Non-pigmented ciliary epithelial cell (primary cell): ENCODE measurements around the gene USP25.

Experiments used
- DNase-seq: peaks from one replicate; pipeline ENCODE4 v3.0.0-alpha.2; 2010; ENCODE audit warnings: low read depth

The USP25 gene

GRCh38 chr21:15763359-15763758, 33.6 kb downstream of the USP25 start:
- DNase-seq, result no peak

DNA sequence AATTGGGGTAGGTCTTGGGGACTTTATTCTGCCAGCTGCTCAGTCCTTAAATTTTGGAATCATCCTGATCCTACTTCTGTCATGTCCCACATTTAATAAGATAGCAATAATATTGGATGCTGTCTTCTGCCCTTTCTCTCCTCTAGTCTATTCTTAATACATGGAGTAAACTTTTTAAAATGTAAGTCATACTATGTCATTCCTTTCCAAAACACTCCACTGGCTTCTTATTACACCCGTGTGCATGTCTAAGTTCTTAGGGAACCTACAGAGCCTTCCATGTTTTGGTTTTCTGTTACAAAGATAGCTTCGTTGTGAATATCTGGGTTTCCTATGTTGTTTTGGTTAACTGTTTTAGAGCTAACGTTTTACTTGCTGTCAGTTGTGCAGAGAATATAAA, 35.1 kb downstream of the USP25 start:
- no peak for DNase-seq

DNA sequence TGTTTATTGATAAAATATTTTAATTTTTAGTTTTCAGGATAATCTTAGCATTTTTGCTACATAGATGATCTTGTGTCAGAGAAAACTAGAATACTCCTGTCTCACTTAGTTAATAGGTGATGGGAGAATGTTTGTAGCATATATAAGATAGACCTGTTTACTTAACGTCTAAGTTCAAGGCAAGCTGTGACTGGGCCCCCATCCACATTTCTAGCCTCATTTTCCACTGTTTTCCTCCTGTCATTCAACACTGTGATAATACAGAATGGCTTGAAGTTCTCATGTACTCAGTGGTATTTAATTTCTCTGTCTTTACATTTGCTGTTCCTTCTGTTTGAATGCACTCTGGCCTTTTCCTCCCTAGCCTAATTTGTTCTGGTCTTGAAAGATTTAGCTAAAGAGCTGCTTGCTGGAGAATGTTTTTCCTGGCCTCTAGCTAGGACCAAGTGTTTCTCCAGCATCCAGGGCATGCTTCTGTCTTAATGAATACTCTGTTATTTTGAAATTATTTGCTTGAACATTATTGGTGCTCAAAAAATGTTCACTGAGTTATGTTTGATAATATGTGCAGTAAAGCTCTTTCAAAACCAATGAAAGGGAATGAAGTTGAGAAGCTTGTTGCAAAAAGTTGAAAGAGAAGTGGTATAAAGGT, 37.3 kb downstream of the USP25 start:
- DNase-seq, result no peak

DNA sequence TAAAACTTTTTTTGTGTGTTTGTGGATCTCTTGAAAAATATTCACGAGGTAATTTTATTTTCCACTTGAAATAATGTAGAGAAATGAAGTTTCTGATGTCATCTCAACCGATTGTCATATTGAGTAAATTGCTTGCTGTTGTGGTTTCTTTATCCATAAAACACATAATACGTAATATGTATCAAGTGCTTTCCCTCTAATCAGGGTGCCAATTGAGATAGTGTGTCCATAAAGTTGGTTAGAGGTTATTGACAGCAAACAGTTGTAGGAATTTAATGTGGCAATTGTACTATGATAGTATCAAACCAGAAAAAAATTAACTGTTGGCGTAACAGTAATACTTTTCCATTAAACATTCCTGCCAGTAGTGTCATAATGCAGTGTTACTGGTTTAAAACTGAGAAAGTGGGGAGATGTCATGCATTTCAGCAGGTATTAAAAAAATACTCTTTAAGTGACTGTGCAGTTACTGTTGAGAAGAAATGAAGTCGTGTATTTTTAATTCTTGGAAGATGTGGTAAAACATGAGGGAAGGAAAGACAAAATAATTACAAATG, 38.3 kb downstream of the USP25 start:
- DNase-seq, result no peak

GRCh38 chr21:15768853-15769252, 39.1 kb downstream of the USP25 start:
- no peak for DNase-seq

- DNase-seq, result no peak
Measured at GRCh38 chr21:15771311-15771710, 41.5 kb downstream of the USP25 start.

DNA sequence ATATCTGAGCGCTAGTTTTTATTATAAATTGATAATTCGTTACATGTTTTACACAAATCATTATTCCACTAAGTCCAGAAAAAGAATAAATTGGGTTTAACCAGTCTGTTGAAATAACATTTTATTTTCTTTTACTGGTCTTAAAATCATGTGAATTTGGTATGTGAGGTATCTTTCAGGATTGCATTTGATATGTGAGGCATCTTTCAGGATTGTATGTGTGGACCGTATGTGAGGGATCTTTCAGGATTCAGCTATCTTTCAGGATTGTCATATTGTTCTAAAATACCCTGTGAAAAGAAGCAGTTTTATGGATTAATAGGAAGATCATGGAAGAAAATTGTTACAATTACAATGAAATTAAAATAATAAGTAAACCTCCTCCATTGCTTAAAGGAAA, 42.9 kb downstream of the USP25 start:
- DNase-seq, result no peak

- no peak for DNase-seq
Measured at GRCh38 chr21:15774590-15774989, 44.8 kb downstream of the USP25 start.

DNA sequence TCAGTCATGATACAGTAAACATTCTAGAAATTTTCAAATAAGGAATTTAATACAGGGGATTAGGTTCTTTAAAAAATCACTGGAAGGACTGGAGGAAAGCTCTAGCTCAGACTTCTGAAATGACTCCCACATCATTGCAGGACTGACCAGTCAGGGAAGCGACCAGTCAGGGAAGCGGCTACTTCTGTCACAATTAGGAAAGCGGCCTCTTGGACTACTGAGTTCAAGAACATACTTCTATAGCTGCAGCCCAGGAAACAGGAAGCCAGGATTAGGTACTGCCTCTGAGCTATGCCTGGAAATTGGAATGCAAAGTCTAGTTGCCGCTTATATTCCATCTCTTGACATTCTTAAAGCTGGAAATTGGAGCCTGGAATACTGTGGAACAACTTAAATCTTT, 45.5 kb downstream of the USP25 start:
- no peak for DNase-seq

DNA sequence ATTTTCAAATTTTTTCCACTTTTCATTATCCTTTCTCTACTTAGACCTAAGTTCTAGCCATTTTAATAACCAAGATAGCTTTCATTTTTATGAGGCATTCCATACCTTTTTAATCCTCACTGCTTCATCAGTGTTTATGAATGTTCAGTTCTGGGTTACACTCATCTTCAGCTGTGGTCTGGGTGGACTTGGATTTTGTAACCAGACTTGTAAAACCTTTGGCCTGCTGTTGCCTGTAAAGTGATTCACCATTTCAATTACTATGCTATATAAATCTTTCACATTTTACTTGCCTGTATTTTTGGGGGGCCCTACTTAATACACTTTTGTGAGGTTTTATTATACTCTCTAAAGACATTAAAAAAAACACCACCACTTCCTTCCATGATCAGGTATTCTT, 46.2 kb downstream of the USP25 start:
- DNase-seq, result peak; percentile 80

DNA sequence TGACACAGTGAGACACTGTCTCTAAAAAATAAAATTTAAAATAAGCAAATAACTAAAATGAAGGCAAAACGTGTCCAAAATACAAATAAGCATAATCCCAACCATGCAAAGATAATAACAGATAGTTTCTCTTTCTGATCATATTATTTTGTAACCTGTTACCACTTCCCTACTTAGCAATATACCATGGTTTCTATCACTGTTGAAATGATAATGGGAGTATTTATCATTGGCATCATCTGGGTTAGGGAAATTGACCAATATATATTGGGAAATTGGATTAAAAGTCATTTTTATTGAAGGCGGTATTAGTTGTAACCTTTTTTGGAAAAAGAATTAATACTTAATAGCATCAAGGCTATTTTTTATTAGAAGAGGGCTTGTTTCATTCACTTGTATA, 47.0 kb downstream of the USP25 start:
- no peak for DNase-seq

DNA sequence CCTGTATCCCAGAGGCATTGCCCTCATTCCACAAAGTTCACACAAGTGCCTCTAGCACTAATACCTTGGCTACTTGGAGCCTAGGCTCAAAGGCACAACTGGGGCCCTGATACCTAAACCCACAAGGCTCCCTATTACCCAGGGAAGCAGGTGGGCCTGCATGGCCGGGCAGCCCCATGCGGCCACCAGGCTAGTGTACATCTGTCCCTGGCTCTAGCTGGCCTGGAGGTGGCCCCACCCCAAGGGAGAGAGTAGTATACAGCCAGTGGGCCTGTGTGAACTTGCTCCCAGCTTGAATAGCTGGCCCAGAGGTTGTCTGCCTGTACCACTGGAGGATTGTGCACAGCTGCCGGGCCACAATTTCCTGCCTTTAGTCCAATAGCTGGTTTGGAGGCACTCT, 52.2 kb downstream of the USP25 start:
- no peak for DNase-seq

DNA sequence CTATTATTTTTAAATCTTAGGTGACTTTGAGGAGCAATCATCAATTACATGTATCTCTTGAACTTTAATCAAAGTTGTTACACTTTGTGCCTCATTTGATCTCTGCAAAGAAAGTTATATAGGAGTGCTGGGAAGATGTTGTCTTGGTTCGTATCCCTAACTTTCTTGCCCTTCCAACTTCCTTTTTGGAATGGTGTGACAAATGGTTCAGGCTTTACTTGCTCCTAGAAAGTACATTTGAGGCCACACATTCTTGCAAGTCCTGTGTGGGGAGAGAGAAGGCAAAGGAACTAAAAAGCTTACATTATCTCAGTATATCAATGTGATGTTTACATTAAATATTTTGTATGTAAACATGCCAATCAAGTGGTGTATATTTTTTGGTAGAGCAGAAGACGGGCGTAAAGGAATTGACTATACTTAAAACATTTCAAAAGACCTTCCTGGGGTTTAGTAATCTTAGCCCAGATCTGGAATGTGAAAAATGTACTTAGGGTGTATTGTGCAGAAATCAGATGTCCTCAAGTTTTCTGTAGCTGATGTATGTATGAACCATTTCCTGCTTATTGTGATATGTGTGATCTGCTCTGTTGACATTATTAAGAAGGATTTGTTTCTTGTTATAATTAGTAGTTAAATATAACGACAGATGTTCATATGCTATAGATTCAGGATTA, 59.2 kb downstream of the USP25 start:
- peak; percentile 67 for DNase-seq

DNA sequence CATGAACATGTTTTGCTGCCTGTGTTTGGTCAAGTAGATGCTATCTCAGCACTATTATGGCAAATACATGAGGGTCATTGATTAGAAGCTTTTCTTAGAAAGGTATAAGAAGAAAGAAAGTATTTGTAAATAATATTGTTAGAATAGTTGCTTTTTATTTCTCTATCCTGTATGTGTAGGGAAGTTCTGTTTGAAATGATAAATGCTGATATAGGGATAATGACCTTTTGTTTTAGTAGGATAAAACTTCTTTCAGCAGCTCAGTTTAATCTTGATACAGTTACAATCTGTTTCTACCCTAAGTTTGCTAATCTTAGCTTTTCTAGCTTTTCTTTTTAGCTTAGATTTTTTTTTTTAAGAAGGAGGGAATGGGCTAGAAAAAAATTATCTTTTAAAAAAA, 63.3 kb downstream of the USP25 start:
- no peak for DNase-seq

DNA sequence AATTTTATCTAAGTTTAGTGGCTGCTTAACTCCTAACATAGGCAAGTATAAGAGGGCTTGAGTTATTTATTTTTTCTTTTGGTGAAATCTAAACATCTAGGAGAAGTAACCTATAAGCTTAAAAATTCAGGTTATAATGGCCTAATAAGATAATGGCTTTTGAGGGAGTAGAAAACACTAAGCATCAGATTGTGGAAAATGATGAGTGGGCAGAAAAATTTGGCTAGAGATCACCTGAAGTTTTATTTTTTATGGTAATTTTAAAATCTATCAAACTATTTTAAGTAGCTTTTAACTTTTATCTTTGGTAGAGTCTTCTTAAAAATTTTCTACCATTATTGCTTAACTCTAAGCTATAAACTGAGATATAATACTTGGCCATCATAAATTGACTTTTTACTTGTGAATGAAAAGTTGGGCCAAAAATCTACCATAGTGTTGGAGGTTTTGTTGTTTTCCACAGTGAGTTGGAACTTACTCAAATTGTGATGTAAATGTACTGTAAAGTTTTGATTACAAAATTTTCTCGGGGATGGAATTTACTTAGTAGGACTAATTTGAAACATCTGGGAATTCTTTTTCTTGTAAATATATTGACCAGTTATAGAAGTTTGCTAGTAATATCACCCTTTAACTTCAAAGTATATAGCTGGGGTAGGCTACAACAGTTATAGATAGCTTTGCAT, 63.9 kb downstream of the USP25 start:
- no peak for DNase-seq

DNA sequence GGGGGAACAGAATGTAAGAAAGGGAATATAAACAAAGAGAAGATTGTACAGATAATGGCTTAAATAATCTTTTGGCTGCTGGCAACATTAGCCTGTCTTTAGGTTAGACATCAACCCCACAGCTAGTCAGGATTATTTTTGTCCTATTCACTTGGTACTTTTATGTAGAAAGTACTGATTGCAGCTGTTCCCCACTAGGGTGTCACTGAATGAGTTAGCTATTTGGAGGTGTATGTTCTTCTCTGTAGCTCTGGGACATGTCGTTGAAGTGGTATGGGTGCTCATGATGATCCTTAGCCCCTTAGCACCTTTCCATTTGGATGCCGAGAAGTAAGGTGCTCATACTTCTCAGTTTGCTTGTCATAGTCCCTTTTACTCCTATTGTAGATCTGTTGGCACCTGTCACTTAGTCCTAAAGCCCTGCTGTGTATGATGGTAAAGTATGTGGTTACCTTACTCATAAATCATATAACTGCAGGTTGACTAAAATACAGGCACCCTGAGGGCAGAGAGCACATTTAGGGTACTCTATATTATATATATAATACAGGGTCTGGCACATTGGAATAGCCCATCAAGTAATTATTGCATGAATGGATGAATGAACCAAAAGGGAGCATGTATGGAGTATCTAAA, 64.6 kb downstream of the USP25 start:
- DNase-seq, result no peak

- DNase-seq, result no peak
Measured at GRCh38 chr21:15795533-15795932, 65.8 kb downstream of the USP25 start.

GRCh38 chr21:15797577-15798363, 68.0 kb downstream of the USP25 start:
- no peak for DNase-seq

DNA sequence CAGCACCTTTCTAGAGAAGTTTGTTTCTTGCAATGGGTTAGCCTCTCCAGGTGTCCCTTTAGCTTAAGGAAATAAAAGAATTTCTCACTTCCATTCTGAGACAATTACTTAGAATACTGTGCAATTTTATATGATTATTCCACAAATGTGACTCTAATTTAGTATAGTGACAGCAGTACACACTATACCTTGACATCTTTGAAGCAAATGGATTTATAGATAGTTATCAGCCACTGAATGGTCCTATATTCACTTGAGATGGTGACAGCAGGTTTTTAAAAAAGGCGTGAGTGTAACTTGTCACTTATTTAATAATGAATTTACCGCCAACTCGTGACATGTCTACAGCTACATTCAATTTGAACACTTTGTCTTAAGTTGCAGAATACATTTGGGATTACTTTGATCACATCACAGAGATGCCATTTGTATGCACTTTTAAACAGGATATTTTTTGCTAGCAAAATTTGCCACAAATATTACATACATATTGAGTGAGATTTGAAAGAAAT, 71.6 kb downstream of the USP25 start:
- DNase-seq, result no peak

DNA sequence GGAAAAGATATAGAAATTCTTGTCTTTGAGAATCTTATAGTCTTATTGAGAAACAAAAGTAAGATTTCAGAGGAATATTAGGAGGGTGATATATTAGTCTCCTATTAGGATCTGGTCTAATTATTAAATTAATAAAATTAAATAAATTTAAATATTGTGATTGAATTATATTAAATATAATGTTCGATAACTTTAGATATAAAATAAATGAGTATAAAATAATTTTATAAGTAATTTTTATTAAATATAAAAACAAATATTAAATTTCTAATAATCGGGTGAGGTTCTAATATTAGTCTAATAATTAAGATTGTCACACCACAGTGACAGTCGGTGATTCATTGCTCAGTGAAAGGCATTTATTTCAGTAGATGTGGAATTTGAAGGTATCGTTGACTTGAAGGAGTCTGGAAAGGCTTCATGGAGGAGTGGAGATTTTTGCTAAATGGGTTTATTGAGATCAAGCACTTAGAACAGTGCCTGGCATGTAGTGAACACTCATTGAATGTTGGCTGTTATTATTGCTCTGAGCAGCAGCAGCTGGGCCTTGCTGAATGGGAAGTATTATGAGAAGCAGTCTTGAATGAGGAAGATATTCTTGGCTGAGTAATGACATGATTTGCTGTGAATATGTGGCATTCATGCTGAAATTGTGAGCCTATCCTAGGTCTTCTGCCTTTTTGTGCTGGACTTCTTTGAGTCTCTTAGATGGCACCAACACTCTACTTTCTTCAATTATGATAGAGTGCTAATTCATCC, 74.6 kb downstream of the USP25 start:
- DNase-seq, result no peak

- no peak for DNase-seq
Measured at GRCh38 chr21:15809065-15809464, 79.3 kb downstream of the USP25 start.
